ENCODE measurements around the gene BCLAF1.

GRCh38 chr6:136274062-136274461 lies 15.6 kb downstream of the BCLAF1 start:
- TF ChIP-seq, protein P1, sequence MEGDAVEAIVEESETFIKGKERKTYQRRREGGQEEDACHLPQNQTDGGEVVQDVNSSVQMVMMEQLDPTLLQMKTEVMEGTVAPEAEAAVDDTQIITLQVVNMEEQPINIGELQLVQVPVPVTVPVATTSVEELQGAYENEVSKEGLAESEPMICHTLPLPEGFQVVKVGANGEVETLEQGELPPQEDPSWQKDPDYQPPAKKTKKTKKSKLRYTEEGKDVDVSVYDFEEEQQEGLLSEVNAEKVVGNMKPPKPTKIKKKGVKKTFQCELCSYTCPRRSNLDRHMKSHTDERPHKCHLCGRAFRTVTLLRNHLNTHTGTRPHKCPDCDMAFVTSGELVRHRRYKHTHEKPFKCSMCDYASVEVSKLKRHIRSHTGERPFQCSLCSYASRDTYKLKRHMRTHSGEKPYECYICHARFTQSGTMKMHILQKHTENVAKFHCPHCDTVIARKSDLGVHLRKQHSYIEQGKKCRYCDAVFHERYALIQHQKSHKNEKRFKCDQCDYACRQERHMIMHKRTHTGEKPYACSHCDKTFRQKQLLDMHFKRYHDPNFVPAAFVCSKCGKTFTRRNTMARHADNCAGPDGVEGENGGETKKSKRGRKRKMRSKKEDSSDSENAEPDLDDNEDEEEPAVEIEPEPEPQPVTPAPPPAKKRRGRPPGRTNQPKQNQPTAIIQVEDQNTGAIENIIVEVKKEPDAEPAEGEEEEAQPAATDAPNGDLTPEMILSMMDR (IDR thresholded peaks at IDR 0.05) = no peak
- no peak for TF ChIP-seq POLR2A (IDR thresholded peaks at IDR 0.05)
